Kidney capillary endothelial cell (primary cell): ENCODE results near the gene TRPM4.
"Not testable (repeated sequence)": the region's sequence is repeated elsewhere in the genome, so short reads cannot be mapped to it uniquely, and the experiment has no call there.

ENCODE experiments used
- DNase-seq: peaks from one replicate; pipeline ENCODE4 v3.0.0-alpha.2; 2018; ENCODE audit warnings: low spot score

Gene TRPM4

GRCh38 chr19:49151267-49152118, 6.1 kb upstream of the TRPM4 start:
- DNase-seq = no peak

GRCh38 chr19:49152119-49152550, 5.5 kb upstream of the TRPM4 start:
- no peak for DNase-seq

- no peak for DNase-seq
Observed at GRCh38 chr19:49153167-49153809, 4.3 kb upstream of the TRPM4 start.

GRCh38 chr19:49154279-49154678, 3.3 kb upstream of the TRPM4 start:
- no peak for DNase-seq

GRCh38 chr19:49155005-49155819, 2.4 kb upstream of the TRPM4 start, which contains the start of gene HRC:
TSS of gene HRC (minus strand) at chr19:49155396. CDS start at chr19:49155237, 159 bp downstream.
- DNase-seq = no peak

- DNase-seq = no peak
Observed at GRCh38 chr19:49155820-49156346, 1.7 kb upstream of the TRPM4 start.

- no peak for DNase-seq
Observed at GRCh38 chr19:49160450-49161189, 3.0 kb downstream of the TRPM4 start.

GRCh38 chr19:49161987-49162386, 4.4 kb downstream of the TRPM4 start:
- no peak for DNase-seq

- no peak for DNase-seq
Observed at GRCh38 chr19:49165111-49165750, 7.6 kb downstream of the TRPM4 start.

GRCh38 chr19:49165865-49166301, 8.3 kb downstream of the TRPM4 start:
- no peak for DNase-seq

- DNase-seq = no peak
Observed at GRCh38 chr19:49167857-49168409, 10.3 kb downstream of the TRPM4 start.

- no peak for DNase-seq
Observed at GRCh38 chr19:49168421-49168820, 10.8 kb downstream of the TRPM4 start.

GRCh38 chr19:49173198-49173597, 15.6 kb downstream of the TRPM4 start:
- no peak for DNase-seq

- DNase-seq = no peak
Observed at GRCh38 chr19:49180659-49181058, 23.1 kb downstream of the TRPM4 start.

GRCh38 chr19:49182010-49182847, 24.6 kb downstream of the TRPM4 start:
- DNase-seq = not testable (repeated sequence)

- no peak for DNase-seq
Observed at GRCh38 chr19:49182848-49183375, 25.3 kb downstream of the TRPM4 start.

- no peak for DNase-seq
Observed at GRCh38 chr19:49186108-49186507, 28.5 kb downstream of the TRPM4 start.

GRCh38 chr19:49188626-49189200, 31.1 kb downstream of the TRPM4 start:
- DNase-seq = no peak

GRCh38 chr19:49189259-49189658, 31.7 kb downstream of the TRPM4 start:
- peak; percentile 33 for DNase-seq
